Endothelial cell of umbilical vein (primary cell): ENCODE data around the gene C10orf71. TPM values are rescaled to one million over a fixed set of nuclear protein-coding genes. Genes with fewer than 3 reads are reported as not detected.

Experiments
- BruUV-seq: library from RNA; stranded (reverse); fragments of 400-500 nt; replicated peaks from 2 replicates; lab custom pipeline; 2021; lab: Mats Ljungman, UMichigan
- CTCF ChIA-PET: fragments of 300-600, 350-600 bp; sonication (Branson Sonifier 250); formaldehyde crosslinking; loops from one replicate; lab custom pipeline; 2021; ENCODE audit warnings: antibody characterized with exemption, inconsistent platforms; lab: Charles Lee
- POLR2A ChIA-PET: fragments of 300-600, 350-600 bp; sonication (Branson Sonifier 250); formaldehyde crosslinking; loops from one replicate; lab custom pipeline; 2021; ENCODE audit warnings: antibody characterized with exemption, inconsistent platforms; lab: Charles Lee
- DNase-seq: peaks from one replicate; pipeline ENCODE4 v3.0.0-alpha.2; 2011; ENCODE audit warnings: low read depth, low spot score
- FAIRE-seq: peaks from 2 replicates; lab custom pipeline; 2011; peaks lifted over from hg19 to GRCh38; lab: Jason Lieb, UNC
- H2AFZ ChIP-seq: 2 replicates; pipeline ENCODE4 v1.6.0; 2012; ENCODE audit warnings: low read depth, low read length, control low read depth, inconsistent platforms
- H3K27ac ChIP-seq: 2 replicates; pipeline ENCODE4 v1.5.1; 2011; ENCODE audit warnings: low read depth, mild to moderate bottlenecking, control low read depth, low read length, moderate library complexity; ENCODE audit not compliant: insufficient read depth
- H3K27me3 ChIP-seq, 2 experiments: 2 replicates each; pipeline versions ENCODE4 v1.6.0 to v1.6.1; 2011; ENCODE audit warnings: low read length in 2 of 2, mixed read lengths in 1 of 2; ENCODE audit not compliant: control insufficient read depth in 2 of 2, insufficient read depth in 2 of 2
- H3K36me3 ChIP-seq, 2 experiments: 2 replicates in 1 of 2; 3 replicates in 1 of 2; pipeline ENCODE4 v1.5.1; 2011; ENCODE audit warnings: low read length in 2 of 2, mild to moderate bottlenecking in 1 of 2, moderate library complexity in 1 of 2; ENCODE audit not compliant: control insufficient read depth in 2 of 2, insufficient read depth in 2 of 2; ENCODE audit errors: extremely low read depth in 1 of 2
- H3K4me1 ChIP-seq: 3 replicates; pipeline ENCODE4 v1.5.1; 2011; ENCODE audit warnings: mild to moderate bottlenecking, low read length; ENCODE audit not compliant: control insufficient read depth, insufficient read depth; ENCODE audit errors: extremely low read depth
- H3K4me2 ChIP-seq: 2 replicates; pipeline ENCODE4 v1.6.1; 2011; ENCODE audit warnings: low read length, control low read depth, mixed read lengths; ENCODE audit not compliant: insufficient read depth
- H3K4me3 ChIP-seq, 3 experiments: fragments of 200-600 bp in 1 of 3; sonication (generic), shearing (Covaris generic) in 1 of 3; replicated peaks in 1 of 3; 2 replicates each; pipeline ENCODE4 v1.5.1; 2011 to 2016; ENCODE audit warnings: control low read depth in 3 of 3, low read length in 3 of 3, mild to moderate bottlenecking in 2 of 3, inconsistent platforms in 1 of 3, low read depth in 1 of 3, moderate library complexity in 1 of 3; ENCODE audit not compliant: insufficient read depth in 1 of 3
- H3K79me2 ChIP-seq: 2 replicates; pipeline ENCODE4 v1.6.0; 2012; ENCODE audit warnings: low read length, inconsistent platforms; ENCODE audit not compliant: control insufficient read depth, insufficient read depth
- H3K9ac ChIP-seq: replicated peaks from 2 replicates; pipeline ENCODE3; 2011; ENCODE audit warnings: low read length, control low read depth; ENCODE audit not compliant: insufficient read depth; ENCODE audit errors: extremely low read depth
- H3K9me1 ChIP-seq: replicated peaks from 3 replicates; pipeline ENCODE4 v1.6.0; 2011; ENCODE audit warnings: mild to moderate bottlenecking, low read length; ENCODE audit not compliant: control insufficient read depth, insufficient read depth; ENCODE audit errors: extremely low read depth
- H3K9me3 ChIP-seq: replicated peaks from 2 replicates; pipeline ENCODE4 v1.5.1; 2012; ENCODE audit warnings: low read length, inconsistent platforms; ENCODE audit not compliant: control insufficient read depth, insufficient read depth
- H4K20me1 ChIP-seq: replicated peaks from 2 replicates; pipeline ENCODE3; 2011; ENCODE audit warnings: mild to moderate bottlenecking, low read length; ENCODE audit not compliant: control insufficient read depth, insufficient read depth; ENCODE audit errors: extremely low read depth
- EZH2 ChIP-seq: IDR thresholded peaks from 2 replicates; pipeline ENCODE4 v1.6.1; 2012; ENCODE audit warnings: borderline replicate concordance, low read depth, mild to moderate bottlenecking, moderate library complexity, low read length, inconsistent platforms; ENCODE audit not compliant: severe bottlenecking
- FOS ChIP-seq: IDR thresholded peaks from 2 replicates; pipeline ENCODE4 v1.6.1; 2011; ENCODE audit warnings: mild to moderate bottlenecking, low read length, moderate library complexity, borderline replicate concordance; ENCODE audit not compliant: insufficient read depth
- GATA2 ChIP-seq: IDR thresholded peaks from 2 replicates; pipeline ENCODE4 v1.7.0; 2011; ENCODE audit warnings: low read depth, mild to moderate bottlenecking, moderate library complexity, mixed read lengths, low read length; ENCODE audit not compliant: insufficient read length, insufficient read depth
- JUN ChIP-seq: IDR thresholded peaks from 2 replicates; pipeline ENCODE4 v1.6.1; 2011; ENCODE audit warnings: borderline replicate concordance, low read depth; ENCODE audit not compliant: insufficient read length, insufficient read depth
- MYC ChIP-seq: IDR thresholded peaks from one replicate; pipeline ENCODE4 v1.6.1; 2011; ENCODE audit warnings: mild to moderate bottlenecking, low read depth, low read length
- POLR2A ChIP-seq: IDR thresholded peaks from 2 replicates; pipeline ENCODE4 v1.6.1; 2012; ENCODE audit warnings: low read depth, mild to moderate bottlenecking, control low read depth, low read length
- POLR2AphosphoS5 ChIP-seq: IDR thresholded peaks from 2 replicates; pipeline ENCODE4 v1.6.1; 2012; ENCODE audit warnings: low read depth, mild to moderate bottlenecking, control low read depth, low read length, moderate library complexity; ENCODE audit not compliant: insufficient read depth
- dilution Hi-C: fragments of 300-500 bp; cut with MboI; formaldehyde crosslinking; loops from one replicate; pipeline ENCODE4 v1.15.0; 2019; ENCODE audit warnings: low sequenced_read_pairs; ENCODE audit not compliant: extremely low pct_ligation_motif_present
- intact Hi-C: fragments of 100-400 bp; cut with micrococcal nuclease; formaldehyde crosslinking; loops from one replicate; pipeline ENCODE4 v1.10.0; 2022
- polyA plus RNA-seq, 4 experiments: library from polyadenylated mRNA; depleted of rRNA in 3 of 4; stranded (reverse) in 3 of 4; unstranded in 1 of 4; fragments of >200 nt; gene quantifications; 2 replicates each; pipeline versions ENCODE4 v1.2.1 to v1.2.3, GENCODE V29; 2011 to 2012; ENCODE audit warnings: missing spikeins in 1 of 4
- total RNA-seq: library from RNA; stranded (reverse); gene quantifications from 2 replicates; pipeline ENCODE4 v1.2.3, GENCODE V29; 2021
- TF ChIP-seq, protein P1 (sequence below), 2 donors: IDR thresholded peaks; 1 replicate in 1 of 2; 2 replicates in 1 of 2; pipeline ENCODE4 v1.5.1; 2011; ENCODE audit warnings: low read length in 2 of 2, mild to moderate bottlenecking in 2 of 2, moderate library complexity in 2 of 2, control low read depth in 1 of 2, inconsistent platforms in 1 of 2, low read depth in 1 of 2; ENCODE audit not compliant: insufficient read depth in 1 of 2; ENCODE audit errors: extremely low read depth in 1 of 2
- TF ChIP-seq, protein P2 (sequence below): IDR thresholded peaks from 2 replicates; pipeline ENCODE4 v1.6.1; 2011; ENCODE audit not compliant: insufficient read depth, insufficient read length

C10orf71 gene
- total and polyA plus RNA-seq, 2 donors (not counting 3 experiments of a cell fraction or from before 2014, with no cell fraction given), result not detected

DNA sequence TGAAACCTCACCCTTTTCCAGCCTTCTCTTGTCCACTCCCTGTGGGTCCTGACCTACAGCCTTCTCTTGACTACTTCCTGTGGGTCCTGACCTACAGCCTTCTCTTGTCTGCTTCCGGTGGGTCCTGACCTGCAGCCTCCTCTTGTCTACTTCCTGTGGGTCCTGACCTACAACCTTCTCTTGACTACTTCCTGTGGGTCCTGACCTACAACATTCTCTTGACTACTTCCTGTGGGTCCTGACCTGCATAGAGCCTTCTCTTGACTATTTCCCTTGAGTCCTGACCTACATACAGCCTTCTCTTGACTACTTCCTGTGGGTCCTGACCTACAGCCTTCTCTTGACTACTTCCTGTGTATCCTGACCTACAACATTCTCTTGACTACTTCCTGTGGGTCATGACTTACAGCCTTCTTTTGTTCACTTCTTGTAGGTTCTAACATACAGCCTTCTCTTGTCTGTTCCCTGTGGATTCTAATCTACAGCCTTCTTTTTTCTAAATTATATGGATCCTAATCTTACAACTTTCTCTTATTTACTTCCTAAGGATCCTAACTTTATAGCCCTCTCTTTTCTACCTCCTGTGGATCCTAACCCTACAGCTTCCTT lies 36.5 kb downstream of the C10orf71 start:
- dilution Hi-C loops, result no loop called here
- FAIRE-seq, result no peak
- intact Hi-C loops, result no loop called here

More for the DNA sequence above, 36.5 kb downstream of the C10orf71 start:
- H3K9ac ChIP-seq, result no peak overlapping the region
- H3K79me2 ChIP-seq, result no peaks in the 10 kb centered on the region
- ChIA-PET CTCF (no interaction called here), POLR2A (no interaction called here)
- H3K27ac ChIP-seq, result no peak overlapping the region
- no peak for DNase-seq
- TF ChIP-seq POLR2AphosphoS5 (no peak), GATA2 (no peak), MYC (no peak), EZH2 (no peak), FOS (no peak), JUN (no peak), POLR2A (no peak)
- TF ChIP-seq, protein P1, sequence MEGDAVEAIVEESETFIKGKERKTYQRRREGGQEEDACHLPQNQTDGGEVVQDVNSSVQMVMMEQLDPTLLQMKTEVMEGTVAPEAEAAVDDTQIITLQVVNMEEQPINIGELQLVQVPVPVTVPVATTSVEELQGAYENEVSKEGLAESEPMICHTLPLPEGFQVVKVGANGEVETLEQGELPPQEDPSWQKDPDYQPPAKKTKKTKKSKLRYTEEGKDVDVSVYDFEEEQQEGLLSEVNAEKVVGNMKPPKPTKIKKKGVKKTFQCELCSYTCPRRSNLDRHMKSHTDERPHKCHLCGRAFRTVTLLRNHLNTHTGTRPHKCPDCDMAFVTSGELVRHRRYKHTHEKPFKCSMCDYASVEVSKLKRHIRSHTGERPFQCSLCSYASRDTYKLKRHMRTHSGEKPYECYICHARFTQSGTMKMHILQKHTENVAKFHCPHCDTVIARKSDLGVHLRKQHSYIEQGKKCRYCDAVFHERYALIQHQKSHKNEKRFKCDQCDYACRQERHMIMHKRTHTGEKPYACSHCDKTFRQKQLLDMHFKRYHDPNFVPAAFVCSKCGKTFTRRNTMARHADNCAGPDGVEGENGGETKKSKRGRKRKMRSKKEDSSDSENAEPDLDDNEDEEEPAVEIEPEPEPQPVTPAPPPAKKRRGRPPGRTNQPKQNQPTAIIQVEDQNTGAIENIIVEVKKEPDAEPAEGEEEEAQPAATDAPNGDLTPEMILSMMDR (IDR thresholded peaks at IDR 0.05; ENCODE audit: extremely low read depth in 1 of 2, insufficient read depth in 1 of 2, low read depth in 1 of 2, low read length in 2 of 2), result no peak
- TF ChIP-seq, protein P2, sequence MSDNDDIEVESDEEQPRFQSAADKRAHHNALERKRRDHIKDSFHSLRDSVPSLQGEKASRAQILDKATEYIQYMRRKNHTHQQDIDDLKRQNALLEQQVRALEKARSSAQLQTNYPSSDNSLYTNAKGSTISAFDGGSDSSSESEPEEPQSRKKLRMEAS, result no peak
- H3K27me3 ChIP-seq, result no peaks in the 10 kb centered on the region
- H3K4me3 ChIP-seq, result no peak overlapping the region
- H4K20me1 ChIP-seq, result no peaks in the 10 kb centered on the region
- H3K4me1 ChIP-seq, result no peaks in the 10 kb centered on the region
- no peak overlapping the region for H3K4me2 ChIP-seq
- no peaks in the 10 kb centered on the region for H3K9me1 ChIP-seq
- no peaks in the 10 kb centered on the region for H3K9me3 ChIP-seq
- H3K36me3 ChIP-seq, result no peaks in the 10 kb centered on the region
- H2AFZ ChIP-seq, result no peak overlapping the region
- BruUV-seq, result no TSS peak
